ENCODE measurements around the gene CDH13. TPM values are rescaled to one million over a fixed set of nuclear protein-coding genes. Genes with fewer than 3 reads are reported as not detected.

CDH13 gene
- total and polyA plus RNA-seq, 10 of the 15 experiments (the other 5 are each of a cell fraction or from before 2014, with no cell fraction given), result under 0.01 to 0.05 TPM; not detected in 8

DNA sequence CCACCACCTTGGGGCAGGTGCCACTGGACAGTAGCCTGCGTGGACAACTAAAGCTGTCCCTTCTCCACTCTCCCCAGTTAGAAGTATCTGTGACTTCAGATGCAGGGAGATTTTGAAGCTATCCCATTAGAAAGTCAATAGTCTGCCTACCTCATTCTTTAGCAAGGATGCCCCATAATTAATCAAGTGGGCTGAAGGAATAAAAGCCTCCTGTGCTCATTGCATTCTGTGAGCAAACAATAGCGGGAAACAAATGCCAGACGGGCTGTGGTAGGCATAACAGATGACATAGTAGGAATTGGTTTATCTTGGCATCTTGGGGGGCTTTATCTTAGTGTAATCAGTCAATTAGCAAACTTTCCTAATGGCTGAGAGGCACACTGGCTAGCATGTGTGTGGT lies 1084.3 kb downstream of the CDH13 start (continued):
- TF ChIP-seq, protein P1, sequence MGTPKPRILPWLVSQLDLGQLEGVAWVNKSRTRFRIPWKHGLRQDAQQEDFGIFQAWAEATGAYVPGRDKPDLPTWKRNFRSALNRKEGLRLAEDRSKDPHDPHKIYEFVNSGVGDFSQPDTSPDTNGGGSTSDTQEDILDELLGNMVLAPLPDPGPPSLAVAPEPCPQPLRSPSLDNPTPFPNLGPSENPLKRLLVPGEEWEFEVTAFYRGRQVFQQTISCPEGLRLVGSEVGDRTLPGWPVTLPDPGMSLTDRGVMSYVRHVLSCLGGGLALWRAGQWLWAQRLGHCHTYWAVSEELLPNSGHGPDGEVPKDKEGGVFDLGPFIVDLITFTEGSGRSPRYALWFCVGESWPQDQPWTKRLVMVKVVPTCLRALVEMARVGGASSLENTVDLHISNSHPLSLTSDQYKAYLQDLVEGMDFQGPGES (IDR thresholded peaks at IDR 0.05), result no peak
- TF ChIP-seq POU2F2 (IDR thresholded peaks at IDR 0.05; ENCODE audit: borderline replicate concordance, low read depth, low read length), result no peak

DNA sequence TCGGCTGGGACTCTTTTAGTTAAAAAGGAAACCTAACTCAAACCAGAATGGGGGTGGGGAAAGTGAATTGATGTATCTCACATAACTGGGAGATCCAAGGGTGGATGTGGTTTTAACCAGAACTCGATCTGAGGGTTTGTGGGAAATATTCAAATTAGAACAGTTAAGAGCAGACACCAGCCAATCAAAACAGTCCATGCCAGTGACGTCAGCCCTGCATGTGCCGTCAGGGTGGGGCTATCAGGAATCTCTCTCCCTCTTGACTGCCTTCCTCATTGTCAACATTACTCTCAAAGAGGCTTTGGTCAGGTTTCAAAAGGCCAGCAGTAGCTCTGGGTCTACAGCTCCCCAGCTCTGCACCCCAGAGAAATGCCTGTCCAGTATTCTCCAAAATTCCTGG lies 1086.8 kb downstream of the CDH13 start:
- no peak overlapping the region for H3K4me2 ChIP-seq (ENCODE audit: control insufficient read depth, insufficient read depth)
- no peaks in the 10 kb centered on the region for H3K27me3 ChIP-seq (replicated peaks in 1 of 2; ENCODE audit: control insufficient read depth in 2 of 2, insufficient read depth in 2 of 2, low read length in 1 of 2)
- ChIA-PET SMC1A (ENCODE audit: uncharacterized antibody, unreplicated experiment) (no interaction called here), CTCF (interaction anchor here (1.5 kb wide), 1 partner anchor 11 kb away, joined by 3 read pairs; no protein-coding TSS in a partner anchor), RAD21 (ENCODE audit: unreplicated experiment) (no interaction called here), POLR2A (no interaction called here)
- no peaks in the 10 kb centered on the region for H3K36me3 ChIP-seq (ENCODE audit: control insufficient read depth in 2 of 2, insufficient read depth in 2 of 2, low read length in 1 of 2)
- WGBS (ENCODE audit: insufficient coverage, insufficient replicate concordance, low lambda C conversion rate, missing lambda C conversion rate), result 15% methylated on average over 4 of the region's 4 CpGs
- no peak overlapping the region for H3K27ac ChIP-seq (ENCODE audit: control insufficient read depth, insufficient read depth)
- no peaks in the 10 kb centered on the region for H4K20me1 ChIP-seq (ENCODE audit: control insufficient read depth, insufficient read depth)
- no peak for TF ChIP-seq USF2 (IDR thresholded peaks at IDR 0.05; ENCODE audit: borderline replicate concordance, low read depth, low read length)
- TF ChIP-seq ZNF384 (IDR thresholded peaks at IDR 0.05; ENCODE audit: borderline replicate concordance, low read depth, low read length), result no peak
- TF ChIP-seq NR2C1 (IDR thresholded peaks at IDR 0.05), result no peak
- TF ChIP-seq MEF2A (IDR thresholded peaks at IDR 0.05; ENCODE audit: insufficient read depth, low read depth, low read length), result no peak
- TF ChIP-seq ZBTB40 (IDR thresholded peaks at IDR 0.05; ENCODE audit: borderline replicate concordance), result no peak
- no peak for TF ChIP-seq ZBTB33 (IDR thresholded peaks at IDR 0.05)
- no peak for TF ChIP-seq DPF2 (IDR thresholded peaks at IDR 0.05)
- TF ChIP-seq EGR1 (IDR thresholded peaks at IDR 0.05; ENCODE audit: borderline replicate concordance in 1 of 2, low read depth in 2 of 2, low read length in 2 of 2), result no peak
- no peak for TF ChIP-seq SMAD5 (IDR thresholded peaks at IDR 0.05; ENCODE audit: low read depth)
- in situ Hi-C loops (cut with MboI) (no loop called here), intact Hi-C loops (cut with micrococcal nuclease; ENCODE audit: unreplicated experiment) (no loop called here)
- ATAC-seq (no peak), DNase-seq (ENCODE audit: low read depth, low spot score) (no peak), FAIRE-seq (no peak)
- no peaks in the 10 kb centered on the region for H3K4me1 ChIP-seq (ENCODE audit: control insufficient read depth, insufficient read depth, low read length)
- no TSS peak for BruUV-seq (replicated peaks)
- H3K79me2 ChIP-seq (ENCODE audit: control insufficient read depth, insufficient read depth, low read length), result no peaks in the 10 kb centered on the region
- H3K9me3 ChIP-seq (replicated peaks; ENCODE audit: control insufficient read depth, insufficient read depth, low read length), result no peaks in the 10 kb centered on the region
- no peak overlapping the region for H3K9ac ChIP-seq (ENCODE audit: control insufficient read depth, insufficient read depth, low read length)
- H3K4me3 ChIP-seq, result no peak overlapping the region
- no peak overlapping the region for H2AFZ ChIP-seq (ENCODE audit: control insufficient read depth, low read depth, low read length)
